ENCODE measurements around the gene FES. TPM values are rescaled to one million over a fixed set of nuclear protein-coding genes. Genes with fewer than 3 reads are reported as not detected.
A peak's percentile ranks its signal among the peaks of the same experiment; 100 is the strongest.

FES gene
- total and polyA plus RNA-seq, 2 of the 13 experiments (the other 11 are each of a cell fraction or from before 2014, with no cell fraction given): 4.0 to 9.5 TPM

- TF ChIP-seq, protein P1, sequence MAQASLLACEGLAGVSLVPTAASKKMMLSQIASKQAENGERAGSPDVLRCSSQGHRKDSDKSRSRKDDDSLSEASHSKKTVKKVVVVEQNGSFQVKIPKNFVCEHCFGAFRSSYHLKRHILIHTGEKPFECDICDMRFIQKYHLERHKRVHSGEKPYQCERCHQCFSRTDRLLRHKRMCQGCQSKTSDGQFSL (CRISPR knock-in tag; IDR thresholded peaks at IDR 0.05): 0 out of 2 replicates have a peak, but pooled peaks have one; percentile 10
- TF ChIP-seq ZNF382 (CRISPR knock-in tag; IDR thresholded peaks at IDR 0.05; ENCODE audit: borderline replicate concordance) (no peak), ZNF3 (CRISPR knock-in tag; IDR thresholded peaks at IDR 0.05) (no peak), SMC3 (IDR thresholded peaks at IDR 0.05; ENCODE audit: low read length) (peak; percentile 31; the same call in 1 of the 2 replicates), ZNF543 (CRISPR knock-in tag; IDR thresholded peaks at IDR 0.05) (peak; percentile 67), ZNF333 (CRISPR knock-in tag; IDR thresholded peaks at IDR 0.05; ENCODE audit: borderline replicate concordance) (peak; percentile 80; the same call in 1 of the 2 replicates), ZNF614 (CRISPR knock-in tag; IDR thresholded peaks at IDR 0.05; ENCODE audit: borderline replicate concordance) (peak; percentile 57; the same call in 1 of the 2 replicates), IRF9 (CRISPR knock-in tag; IDR thresholded peaks at IDR 0.05; ENCODE audit: borderline replicate concordance) (peak; percentile 85; the same call in 1 of the 2 replicates), ZNF891 (CRISPR knock-in tag; IDR thresholded peaks at IDR 0.05) (peak; percentile 87), ZNF713 (CRISPR knock-in tag; IDR thresholded peaks at IDR 0.05) (0 out of 2 replicates have a peak, but pooled peaks have one; percentile 32), SAP130 (CRISPR knock-in tag; IDR thresholded peaks at IDR 0.05; ENCODE audit: low read depth) (peak; percentile 68), ZNF746 (CRISPR knock-in tag; IDR thresholded peaks at IDR 0.05) (no peak), TOPORS (CRISPR knock-in tag; IDR thresholded peaks at IDR 0.05) (no peak), CEBPG (CRISPR knock-in tag; IDR thresholded peaks at IDR 0.05) (0 out of 2 replicates have a peak, but pooled peaks have one; percentile 4), AHR (CRISPR knock-in tag; IDR thresholded peaks at IDR 0.05) (no peak), CBX2 (IDR thresholded peaks at IDR 0.05; ENCODE audit: low read depth, low read length) (no peak), CBX2 (CRISPR knock-in tag; IDR thresholded peaks at IDR 0.05; ENCODE audit: low read depth) (no peak), PLRG1 (conservative IDR thresholded peaks at IDR 0.05) (no peak), GPN1 (CRISPR knock-in tag; IDR thresholded peaks at IDR 0.05; ENCODE audit: borderline replicate concordance) (no peak), MYPOP (CRISPR knock-in tag; IDR thresholded peaks at IDR 0.05) (peak; percentile 56; the same call in 1 of the 2 replicates), CCDC6 (CRISPR knock-in tag; IDR thresholded peaks at IDR 0.05) (no peak), DBP (CRISPR knock-in tag; IDR thresholded peaks at IDR 0.05; ENCODE audit: not compliant biosample characterization) (peak; percentile 69), SRF (IDR thresholded peaks at IDR 0.05; ENCODE audit: low read depth, low read length) (no peak), KLF6 (CRISPR knock-in tag; IDR thresholded peaks at IDR 0.05) (no peak; the same call in 1 of the 2 replicates), NAIF1 (CRISPR knock-in tag; IDR thresholded peaks at IDR 0.05; ENCODE audit: borderline replicate concordance) (no peak), CBX5 (CRISPR knock-in tag; IDR thresholded peaks at IDR 0.05; ENCODE audit: borderline replicate concordance) (0 out of 2 replicates have a peak, but pooled peaks have one; percentile 56)
- TF ChIP-seq, protein P2, sequence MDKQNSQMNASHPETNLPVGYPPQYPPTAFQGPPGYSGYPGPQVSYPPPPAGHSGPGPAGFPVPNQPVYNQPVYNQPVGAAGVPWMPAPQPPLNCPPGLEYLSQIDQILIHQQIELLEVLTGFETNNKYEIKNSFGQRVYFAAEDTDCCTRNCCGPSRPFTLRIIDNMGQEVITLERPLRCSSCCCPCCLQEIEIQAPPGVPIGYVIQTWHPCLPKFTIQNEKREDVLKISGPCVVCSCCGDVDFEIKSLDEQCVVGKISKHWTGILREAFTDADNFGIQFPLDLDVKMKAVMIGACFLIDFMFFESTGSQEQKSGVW (CRISPR knock-in tag; IDR thresholded peaks at IDR 0.05; ENCODE audit: borderline replicate concordance): no peak
These were observed 47.7 kb downstream of the FES start, which contains the start of gene HDDC3 (continued) for GRCh38 chr15:90931828-90932659.

All from HepG2 (cell line).